ENCODE results near the gene EEF1B2.
"Not testable (repeated sequence)": the region's sequence is repeated elsewhere in the genome, so short reads cannot be mapped to it uniquely, and the experiment has no call there.

EEF1B2 gene

GRCh38 chr2:206164261-206164862 is 4.7 kb downstream of the EEF1B2 start:
- no peak for ATAC-seq
- peak; percentile 40 for DNase-seq

GRCh38 chr2:206168230-206168629 is 8.5 kb downstream of the EEF1B2 start:
- ATAC-seq, DNase-seq: not testable (repeated sequence)

GRCh38 chr2:206171624-206172397 is 12.1 kb downstream of the EEF1B2 start:
- ATAC-seq, DNase-seq: not testable (repeated sequence)

GRCh38 chr2:206173147-206173546 is 13.5 kb downstream of the EEF1B2 start:
- DNase-seq (no peak), ATAC-seq (no peak)

- DNase-seq = no peak
These were observed 16.4 kb downstream of the EEF1B2 start for GRCh38 chr2:206176121-206176520.

GRCh38 chr2:206176901-206177300 is 17.2 kb downstream of the EEF1B2 start:
- no peak for DNase-seq

More at GRCh38 chr2:206176121-206176520, 16.4 kb downstream of the EEF1B2 start:
- no peak for ATAC-seq

GRCh38 chr2:206181526-206181925 is 21.8 kb downstream of the EEF1B2 start:
- not testable (repeated sequence) for DNase-seq, ATAC-seq

More at GRCh38 chr2:206176901-206177300, 17.2 kb downstream of the EEF1B2 start:
- no peak for ATAC-seq

GRCh38 chr2:206189691-206190090 is 30.0 kb downstream of the EEF1B2 start:
- DNase-seq (no peak), ATAC-seq (no peak)

- no peak for DNase-seq
- ATAC-seq = no peak
These were observed 30.4 kb downstream of the EEF1B2 start for GRCh38 chr2:206190111-206190510.

- DNase-seq = no peak
- ATAC-seq = no peak
These were observed 31.0 kb downstream of the EEF1B2 start for GRCh38 chr2:206190689-206191088.

- no peak for ATAC-seq
- DNase-seq = no peak
These were observed 32.5 kb downstream of the EEF1B2 start for GRCh38 chr2:206192157-206192556.

GRCh38 chr2:206193671-206194357 is 34.1 kb downstream of the EEF1B2 start:
- ATAC-seq (no peak), DNase-seq (no peak)

- no peak for ATAC-seq
These were observed 39.0 kb downstream of the EEF1B2 start for GRCh38 chr2:206198677-206199076.

DNA sequence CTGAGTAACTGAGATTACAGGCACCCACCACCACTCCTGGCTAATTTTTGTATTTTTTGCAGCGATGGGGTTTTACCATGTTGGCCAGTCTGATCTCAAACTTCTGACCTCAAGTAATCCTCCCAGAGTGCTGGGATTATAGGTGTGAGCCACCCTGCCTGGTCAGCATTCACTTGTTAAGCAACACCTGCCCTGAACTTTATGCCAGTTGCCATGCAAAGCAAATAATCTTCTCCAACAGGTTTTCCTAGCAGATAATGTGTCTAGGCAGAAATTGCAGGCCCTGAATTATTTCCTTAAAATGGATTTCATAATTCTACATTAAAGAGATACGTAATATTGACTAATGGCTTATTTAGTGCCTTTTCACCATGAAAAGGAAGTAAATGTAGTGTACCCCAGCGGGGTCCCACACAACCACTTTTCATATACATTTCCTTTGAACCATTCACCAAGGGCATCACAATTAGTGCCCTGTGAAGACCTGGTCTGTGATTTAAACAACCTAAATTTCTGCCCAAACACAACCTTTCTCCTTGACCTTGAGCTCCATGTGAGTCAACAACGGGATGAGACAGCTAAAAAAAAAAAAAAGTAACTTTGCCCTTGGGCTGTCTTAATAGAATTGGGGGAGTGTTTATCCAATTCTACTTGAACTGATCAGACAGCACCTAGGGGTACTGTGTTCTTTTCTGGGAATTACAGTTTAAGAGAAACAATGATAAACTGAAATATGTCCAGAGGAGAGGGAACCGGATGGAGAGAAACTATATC is 41.6 kb downstream of the EEF1B2 start:
- ATAC-seq (no peak), DNase-seq (no peak)

More at GRCh38 chr2:206198677-206199076, 39.0 kb downstream of the EEF1B2 start:
- DNase-seq = no peak

- ATAC-seq = no peak
- no peak for DNase-seq
These were observed 42.8 kb downstream of the EEF1B2 start for GRCh38 chr2:206202446-206202845.

GRCh38 chr2:206203331-206203730 is 43.6 kb downstream of the EEF1B2 start:
- ATAC-seq = no peak
- no peak for DNase-seq

GRCh38 chr2:206204710-206205109 is 45.0 kb downstream of the EEF1B2 start:
- no peak for DNase-seq
- no peak for ATAC-seq

GRCh38 chr2:206207316-206207715 is 47.6 kb downstream of the EEF1B2 start:
- DNase-seq, ATAC-seq: not testable (repeated sequence)

DNA sequence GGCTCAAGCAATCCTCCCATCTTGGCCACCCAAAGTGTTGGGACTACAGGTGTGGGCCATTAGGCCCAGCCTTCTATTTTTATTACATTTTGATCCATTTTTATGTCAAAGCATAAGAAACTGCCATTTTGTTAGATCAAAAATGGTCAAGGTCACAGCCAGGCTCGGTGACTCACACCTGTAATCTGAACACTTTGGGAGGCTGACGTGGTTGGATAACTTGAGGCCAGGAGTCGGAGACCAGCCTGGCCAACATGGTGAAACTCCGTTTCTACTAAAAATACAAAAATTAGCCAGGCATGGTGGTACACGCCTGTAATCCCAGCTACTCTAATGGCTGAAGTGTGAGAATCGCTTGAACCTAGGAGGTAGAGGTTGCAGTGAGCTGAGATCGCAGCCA is 49.2 kb downstream of the EEF1B2 start:
- ATAC-seq = no peak
- DNase-seq = no peak

GRCh38 chr2:206211657-206212255 is 52.1 kb downstream of the EEF1B2 start:
- DNase-seq (no peak), ATAC-seq (no peak)

Data from stimulated activated naive CD8-positive, alpha-beta T cell treated with anti-CD3 and anti-CD28 coated beads, Interleukin-15, Interleukin-2, amounts not matched to agents 100 U/mL and 50 U/mL, for 24 hours (primary cell).